Measurements from ENCODE around the gene CYTH1.
A peak's percentile ranks its signal among the peaks of the same experiment; 100 is the strongest.
"Not testable (repeated sequence)": the region's sequence is repeated elsewhere in the genome, so short reads cannot be mapped to it uniquely, and the experiment has no call there.

CYTH1 gene

DNA sequence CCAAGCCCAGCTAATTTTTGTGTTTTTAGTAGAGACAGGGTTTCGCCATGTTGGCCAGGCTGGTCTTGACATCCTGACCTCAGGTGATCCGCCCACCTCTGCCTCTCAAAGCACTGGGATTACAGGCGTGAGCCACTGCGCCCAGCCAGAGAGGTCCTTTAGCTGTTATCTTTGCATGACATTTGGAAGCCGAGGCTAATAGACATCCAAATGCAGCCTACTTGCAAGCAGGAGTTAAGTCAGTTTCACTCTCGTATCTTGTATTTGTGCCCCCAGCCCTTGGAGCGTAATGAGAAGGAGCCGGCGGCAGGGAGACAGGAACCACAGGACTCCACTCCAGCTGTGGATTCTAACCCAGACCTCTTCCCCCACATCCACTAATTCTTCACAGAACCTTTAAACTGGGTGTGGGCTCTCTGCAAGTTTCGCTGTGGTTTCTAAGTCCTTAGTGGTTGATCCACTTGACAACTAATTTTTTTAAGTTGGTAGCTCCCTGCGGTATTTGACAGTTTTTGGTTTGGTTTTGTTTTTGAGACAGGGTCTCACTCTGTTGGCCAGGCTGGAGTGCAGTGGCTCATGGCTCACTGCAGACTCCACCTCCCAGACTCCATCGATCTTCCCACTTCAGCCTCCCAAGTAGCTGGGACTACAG, 3.1 kb upstream of the CYTH1 start:
- DNase-seq = no peak

DNA sequence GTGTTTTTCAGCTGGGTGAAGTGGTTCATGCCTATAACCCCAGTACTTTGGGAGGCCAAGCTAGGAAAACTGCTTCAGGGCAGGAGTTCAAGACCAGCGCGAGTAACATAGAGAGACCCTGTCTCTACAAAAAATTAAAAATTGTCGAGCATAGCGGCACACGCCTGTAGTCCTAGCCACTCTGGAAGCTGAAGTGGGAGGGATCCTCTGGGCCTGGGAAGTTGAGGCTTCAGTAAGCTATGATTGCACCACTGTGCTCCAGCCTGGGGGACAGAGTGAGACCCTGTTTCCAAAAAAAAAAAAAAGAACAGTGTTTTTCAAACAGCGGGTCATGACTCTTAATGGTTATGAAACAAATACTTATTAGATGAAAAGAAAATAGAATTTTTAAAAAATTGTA, 2.3 kb upstream of the CYTH1 start:
- no peak for DNase-seq

DNA sequence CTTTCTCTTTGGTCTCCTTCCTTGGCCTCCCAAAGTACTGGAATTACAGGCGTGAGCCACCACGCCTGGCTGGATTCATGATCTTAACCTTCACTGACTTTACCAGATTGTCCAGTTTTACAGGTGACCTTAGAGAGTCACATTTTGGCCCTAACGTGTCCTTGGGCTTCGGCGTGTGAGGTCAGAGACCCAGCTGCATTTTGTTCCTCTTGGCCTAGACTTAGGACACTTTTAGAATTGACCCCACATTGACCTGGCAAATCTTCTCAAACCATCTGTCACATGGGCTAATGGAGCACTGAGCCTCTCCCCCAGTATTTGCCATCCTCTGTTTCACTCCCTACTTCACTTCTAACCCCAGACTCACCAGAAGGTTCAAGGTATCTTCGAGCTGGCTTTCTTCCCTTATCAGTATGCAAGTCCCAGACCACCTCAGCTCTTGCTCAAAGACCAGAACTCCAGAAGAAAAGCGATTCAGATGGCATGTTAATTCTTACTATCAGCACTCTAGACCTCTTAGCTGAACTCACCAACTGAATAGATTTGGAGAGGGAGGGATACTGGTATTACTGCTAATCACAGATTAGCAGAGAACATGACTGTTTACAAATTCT, 1.7 kb upstream of the CYTH1 start:
- no peak for DNase-seq

DNA sequence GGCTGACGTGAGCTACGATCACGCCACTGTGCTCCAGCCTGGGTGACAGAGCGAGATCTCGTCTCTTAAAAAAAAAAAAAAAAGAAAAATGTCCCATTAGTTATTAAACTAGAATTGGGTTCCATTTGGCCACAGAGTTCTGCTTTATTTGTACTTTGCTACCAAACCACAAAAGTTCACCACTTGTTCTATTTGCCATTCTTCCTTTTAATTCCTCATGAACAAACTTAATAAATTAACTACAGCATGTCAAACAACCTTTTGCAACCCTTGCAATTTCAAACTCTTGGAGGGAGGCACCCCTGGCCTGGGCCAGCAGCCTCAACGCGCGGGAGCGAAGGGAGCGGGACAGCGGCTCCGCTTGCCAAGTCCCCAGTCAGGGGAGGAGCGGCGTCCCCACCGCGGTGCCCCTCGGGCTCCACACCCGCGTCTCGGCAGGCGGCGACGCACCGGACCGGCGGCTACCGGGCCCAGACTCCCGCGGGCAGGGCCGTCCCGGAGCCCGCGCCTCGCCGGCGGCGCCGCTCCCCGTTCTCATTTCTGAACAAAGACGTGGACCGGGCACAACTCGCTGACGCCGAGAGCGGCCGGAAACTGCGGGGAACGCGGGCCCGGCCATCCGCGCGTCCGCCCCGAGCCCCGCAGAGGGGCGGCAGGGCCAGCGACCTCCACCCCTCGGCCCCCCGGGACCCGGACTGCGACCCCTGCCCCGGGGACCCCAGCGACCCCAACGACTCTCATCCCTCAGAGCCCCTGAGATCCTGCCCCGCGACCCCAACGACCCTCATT, 775 bp downstream of the CYTH1 start:
- peak; percentile 62 for DNase-seq

DNA sequence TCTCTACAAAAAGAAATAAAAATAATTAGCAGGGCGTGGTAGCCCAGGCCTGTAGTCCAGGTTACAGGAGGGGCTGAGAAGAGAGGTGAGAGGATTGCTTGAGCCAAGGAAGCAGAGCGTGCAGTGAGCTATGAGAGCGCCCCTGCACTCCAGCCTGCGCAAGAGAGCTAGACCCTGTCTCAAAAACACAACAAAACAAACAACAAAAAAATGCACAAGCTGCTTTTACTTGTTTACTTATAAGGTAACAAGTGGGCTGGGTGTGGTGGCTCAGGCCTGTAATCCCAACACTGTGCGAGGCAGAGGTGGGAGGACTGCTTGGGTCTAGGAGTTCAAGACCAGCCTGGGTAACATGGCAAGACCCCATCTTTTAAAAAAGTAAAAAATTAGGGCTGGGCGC, 1.7 kb downstream of the CYTH1 start:
- no peak for DNase-seq

DNA sequence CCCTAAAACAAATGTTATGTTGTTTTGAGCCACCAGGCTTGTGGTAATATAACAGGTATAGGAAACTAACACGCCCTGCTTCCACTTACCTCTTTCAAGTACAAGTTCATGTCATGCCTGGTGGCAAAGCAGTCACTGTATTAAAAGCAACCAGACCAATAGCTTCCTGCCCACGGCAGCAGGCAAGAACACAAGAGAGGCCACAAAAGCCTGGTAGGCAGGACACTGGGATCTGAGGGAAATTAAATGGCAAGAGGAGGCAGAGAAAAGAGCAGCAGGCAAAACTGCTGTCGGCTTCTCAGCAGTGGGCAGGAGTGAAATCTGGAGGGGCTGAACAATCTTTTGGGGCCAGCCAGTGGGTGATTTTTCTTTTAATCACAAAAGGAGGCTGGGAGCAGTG, 2.2 kb downstream of the CYTH1 start:
- peak; percentile 68 for DNase-seq

DNA sequence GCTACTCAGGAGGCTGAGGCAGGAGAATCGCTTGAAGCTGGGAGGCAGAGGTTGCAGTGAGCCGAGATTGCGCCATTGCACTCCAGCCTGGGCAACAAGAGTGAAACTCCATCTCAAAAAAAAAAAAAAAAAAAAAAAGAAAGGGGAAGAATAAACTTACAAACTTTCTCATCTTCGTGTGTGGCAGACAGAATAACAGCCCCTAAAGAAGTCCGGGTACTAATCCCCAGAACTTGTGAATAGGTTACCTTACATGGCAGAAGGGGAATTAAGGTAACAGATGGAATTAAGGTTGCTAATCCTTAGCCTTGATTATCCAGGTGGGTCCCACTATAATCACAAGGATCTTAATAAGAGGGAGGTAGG, 2.8 kb downstream of the CYTH1 start:
- not testable (repeated sequence) for DNase-seq

DNA sequence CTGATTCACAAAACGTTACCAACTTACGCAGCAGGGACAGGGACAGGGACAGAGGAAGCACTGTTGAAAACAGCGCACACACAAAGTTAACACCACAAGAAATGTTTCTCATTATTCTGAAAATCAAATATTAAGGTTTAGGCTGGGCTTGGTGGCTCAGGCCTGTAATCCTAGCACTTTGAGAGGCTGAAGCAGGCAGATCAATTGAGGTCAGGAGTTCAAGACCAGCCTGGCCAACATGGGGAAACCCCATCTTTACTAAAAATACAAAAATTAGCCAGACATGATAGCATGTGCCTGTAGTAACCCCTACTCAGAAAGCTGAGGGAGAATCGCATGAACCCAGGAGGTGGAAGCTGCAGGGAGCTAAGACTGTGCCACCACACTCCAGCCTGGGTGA, 4.2 kb downstream of the CYTH1 start:
- DNase-seq = no peak

DNA sequence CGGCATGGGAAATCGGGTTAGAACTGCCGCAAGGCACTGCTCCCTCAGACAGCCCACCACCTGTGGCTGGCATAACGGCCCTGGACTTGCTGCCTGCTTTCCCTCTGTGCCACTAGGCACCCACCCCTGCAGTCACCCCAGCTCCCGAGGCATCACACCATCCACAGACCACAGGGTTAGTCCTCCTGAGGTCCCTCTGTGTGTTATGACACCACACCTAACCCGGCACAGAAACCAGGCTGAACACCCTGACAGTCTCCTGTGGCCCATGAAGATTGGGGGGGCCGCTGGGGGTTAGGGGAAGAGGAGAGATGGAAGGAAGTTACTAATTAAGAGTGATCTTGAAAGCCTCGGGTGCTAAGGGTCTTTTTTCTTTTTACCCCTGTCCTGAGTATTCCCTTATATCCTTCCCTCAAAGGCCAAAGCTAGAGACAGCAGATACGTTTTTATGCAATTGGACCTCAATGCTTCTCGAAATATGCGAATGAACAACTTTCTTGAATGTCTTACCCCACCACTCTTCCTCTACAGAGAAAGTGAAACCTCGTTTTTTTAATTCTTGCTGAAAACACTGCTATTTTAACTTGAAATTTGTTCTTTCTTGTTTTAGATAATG, 7.0 kb downstream of the CYTH1 start:
- no peak for DNase-seq

DNA sequence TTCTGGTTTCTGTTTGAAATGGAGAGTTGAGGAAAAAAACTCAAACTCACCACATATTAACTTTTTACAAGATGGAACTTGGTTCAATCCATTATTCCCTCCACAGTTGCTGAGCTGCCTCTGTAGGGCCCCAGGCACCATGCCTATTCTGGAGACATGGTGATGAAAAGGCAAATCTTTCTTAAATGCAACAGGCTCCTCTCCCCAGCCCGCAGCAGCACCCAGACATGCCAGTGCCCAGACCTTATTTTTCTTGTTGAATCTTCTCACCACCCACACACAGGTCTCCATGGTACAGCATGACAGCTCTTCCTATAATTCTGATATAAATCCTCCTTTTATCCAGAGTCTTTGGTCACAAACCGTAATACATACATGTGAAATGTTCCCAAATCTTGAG, 7.6 kb downstream of the CYTH1 start:
- DNase-seq = no peak

DNA sequence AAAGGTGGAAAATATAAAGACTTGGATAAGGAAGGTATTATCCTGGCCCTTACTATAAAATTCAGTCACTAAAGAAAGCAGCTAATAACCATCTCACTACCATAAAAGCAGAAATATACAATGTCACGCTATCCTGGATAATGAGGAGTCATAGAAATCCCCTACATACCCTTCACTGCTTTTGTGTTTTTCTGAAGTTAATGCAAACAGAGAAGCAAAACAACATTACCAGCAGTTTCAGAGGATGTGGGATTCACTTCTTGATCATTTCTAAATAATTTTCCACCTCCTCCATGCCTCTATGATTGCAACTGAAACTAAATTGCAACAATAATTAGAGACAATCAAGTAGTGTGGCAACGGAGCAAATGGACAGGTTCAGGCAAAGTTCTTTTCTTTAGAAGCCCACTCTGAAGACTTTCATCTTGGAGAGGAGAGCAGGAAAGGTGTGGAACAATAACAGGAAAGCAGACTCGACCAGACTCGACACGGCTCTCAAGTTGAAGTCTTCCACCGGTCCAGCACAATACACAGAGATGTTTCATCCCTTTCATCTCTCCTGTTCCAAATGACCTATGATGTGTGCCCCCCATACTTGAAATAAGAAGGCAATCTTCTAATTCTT, 10.2 kb downstream of the CYTH1 start:
- DNase-seq = no peak

DNA sequence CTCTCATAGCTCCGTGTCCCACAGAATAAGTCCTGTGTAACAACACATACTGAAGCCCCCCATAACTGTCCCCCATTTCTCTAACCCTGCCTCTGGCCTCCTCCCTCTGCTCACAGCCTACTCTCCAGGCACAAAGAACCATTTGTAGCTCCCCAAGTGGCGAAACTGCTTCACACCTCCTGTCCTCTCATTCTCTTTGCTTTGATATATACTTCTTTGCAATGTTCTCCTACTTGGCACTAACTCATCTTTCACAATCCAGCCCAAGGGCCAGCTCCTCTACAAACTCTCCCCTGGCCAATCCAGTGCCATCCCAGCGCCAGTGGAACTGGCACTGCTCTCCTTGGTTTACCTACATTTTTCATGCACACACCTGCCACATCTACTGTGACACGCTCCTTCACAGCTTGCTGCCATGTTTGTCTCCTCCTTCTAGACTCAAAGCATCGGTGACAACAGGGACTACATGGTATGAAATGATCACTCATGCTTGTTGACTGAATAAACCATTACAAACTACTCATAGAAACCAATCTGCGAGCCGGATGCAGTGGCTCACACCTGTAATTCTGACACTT, 12.8 kb downstream of the CYTH1 start:
- no peak for DNase-seq

DNA sequence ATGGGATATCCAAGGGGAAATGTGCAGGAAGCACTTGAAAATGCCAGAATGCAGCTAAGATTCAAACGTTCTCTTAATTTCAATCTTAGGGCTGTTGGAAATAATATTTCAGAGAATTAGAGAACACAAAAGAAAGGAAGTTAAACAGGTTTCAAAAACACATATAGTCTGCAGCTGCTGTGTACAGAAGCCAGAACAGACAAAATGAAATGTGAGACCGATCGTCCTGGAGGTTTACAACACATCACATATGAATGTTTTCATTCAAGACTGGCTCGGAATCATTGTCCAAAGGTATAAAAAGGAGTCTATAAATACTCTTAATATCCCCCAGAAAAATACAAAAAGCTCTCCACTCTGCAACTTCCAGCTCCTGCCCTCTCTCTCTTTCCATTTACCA, 14.3 kb downstream of the CYTH1 start:
- DNase-seq = no peak

DNA sequence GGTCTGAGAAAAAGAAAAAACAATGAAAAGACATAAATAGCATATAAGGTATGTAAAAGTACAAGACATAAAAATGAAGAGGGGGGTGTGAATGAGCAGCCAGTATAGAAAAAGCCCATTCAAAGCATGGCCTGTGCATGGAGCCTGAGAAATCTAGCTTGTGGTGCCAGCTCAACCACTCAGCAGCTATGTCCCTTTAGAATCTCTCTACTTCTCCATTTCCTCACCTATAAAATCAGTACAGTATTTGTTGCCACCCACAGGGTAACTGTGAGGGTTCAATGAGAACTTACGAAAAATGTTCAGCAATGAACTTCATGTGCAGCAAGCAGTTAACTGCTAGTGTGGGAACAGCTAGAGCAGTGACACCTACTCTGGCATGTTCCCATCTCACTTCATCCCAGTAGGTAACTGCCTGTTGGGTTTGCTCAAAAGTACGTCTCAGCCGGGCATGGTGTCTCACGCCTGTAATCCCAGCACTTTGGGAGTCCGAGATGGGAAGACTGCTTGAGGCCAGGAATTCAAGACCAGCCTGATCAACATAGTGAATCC, 15.3 kb downstream of the CYTH1 start:
- DNase-seq = no peak

DNA sequence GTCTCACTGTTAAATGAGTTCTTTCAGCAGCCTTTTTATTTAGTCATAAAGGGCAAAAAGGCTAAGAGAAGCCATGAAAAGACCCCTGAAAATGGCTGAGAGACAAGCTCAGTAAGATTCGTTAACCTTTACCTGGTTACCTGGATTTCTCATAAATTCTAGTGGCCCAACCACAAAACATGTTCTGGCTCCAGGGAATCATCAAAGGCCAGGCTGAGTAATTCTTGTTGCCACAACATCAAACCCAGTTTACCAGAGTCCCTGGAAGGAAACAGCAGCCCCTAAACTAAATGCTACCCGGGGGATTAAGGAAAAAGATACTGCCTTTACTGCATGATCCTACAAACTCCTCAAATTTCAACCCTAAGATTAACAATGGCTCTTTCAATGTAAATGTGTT, 15.8 kb downstream of the CYTH1 start:
- DNase-seq = no peak

DNA sequence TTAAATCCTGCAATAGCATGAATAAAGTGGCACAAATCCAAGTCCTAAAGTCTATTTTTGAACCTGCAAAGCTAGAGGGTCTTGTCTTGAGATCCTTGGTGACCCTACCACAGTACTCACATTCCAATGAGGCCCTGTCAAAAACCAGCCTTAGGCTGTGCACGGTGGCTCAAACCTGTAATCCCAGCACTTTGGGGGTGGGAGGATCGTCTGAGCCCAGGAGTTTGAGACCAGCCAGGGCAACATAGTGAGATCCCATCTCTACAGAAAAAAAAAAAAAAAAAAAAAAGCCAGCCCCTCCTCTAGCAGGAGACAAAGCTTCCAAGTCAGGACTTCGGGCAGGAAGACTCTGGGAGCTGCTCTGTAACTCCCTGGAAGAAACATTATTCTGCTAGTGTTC, 16.3 kb downstream of the CYTH1 start:
- DNase-seq = no peak

DNA sequence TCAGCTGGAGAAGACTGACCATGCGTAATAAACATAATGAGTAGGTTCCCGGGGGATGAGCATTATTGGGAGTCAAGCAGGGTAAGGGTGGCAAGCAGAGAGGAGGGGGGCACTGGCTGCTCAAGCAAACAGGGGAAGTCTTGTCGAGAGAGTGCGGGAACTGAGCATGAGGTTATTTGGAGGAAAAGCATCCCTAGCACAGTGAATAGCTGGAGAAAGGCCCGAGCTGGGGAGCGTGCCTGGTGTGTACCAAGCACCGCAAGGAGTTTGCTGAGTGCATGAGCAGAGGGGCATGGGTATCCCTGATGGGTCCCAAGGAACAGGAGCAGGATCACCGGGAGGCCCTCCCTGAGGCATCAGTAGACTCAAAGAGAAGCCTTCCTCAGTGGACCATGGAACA, 17.2 kb downstream of the CYTH1 start:
- no peak for DNase-seq

DNA sequence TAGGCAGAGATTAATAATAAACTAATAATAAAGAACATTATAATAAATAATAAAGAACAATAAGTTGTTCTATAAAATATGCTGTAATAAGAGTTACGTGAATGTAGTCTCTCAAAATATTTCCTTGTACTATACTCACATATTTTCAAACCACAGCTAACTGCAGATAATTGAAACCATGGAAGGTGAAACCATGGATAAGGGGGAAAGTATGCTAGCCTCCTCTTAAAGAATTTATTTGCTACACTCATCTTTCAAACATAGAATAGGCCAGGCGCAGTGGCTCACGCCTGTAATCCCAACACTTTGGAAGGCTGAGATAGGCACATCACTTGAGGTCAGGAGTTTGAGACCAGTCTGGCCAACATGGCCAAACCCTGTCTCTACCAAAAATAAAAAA, 18.5 kb downstream of the CYTH1 start:
- no peak for DNase-seq

DNA sequence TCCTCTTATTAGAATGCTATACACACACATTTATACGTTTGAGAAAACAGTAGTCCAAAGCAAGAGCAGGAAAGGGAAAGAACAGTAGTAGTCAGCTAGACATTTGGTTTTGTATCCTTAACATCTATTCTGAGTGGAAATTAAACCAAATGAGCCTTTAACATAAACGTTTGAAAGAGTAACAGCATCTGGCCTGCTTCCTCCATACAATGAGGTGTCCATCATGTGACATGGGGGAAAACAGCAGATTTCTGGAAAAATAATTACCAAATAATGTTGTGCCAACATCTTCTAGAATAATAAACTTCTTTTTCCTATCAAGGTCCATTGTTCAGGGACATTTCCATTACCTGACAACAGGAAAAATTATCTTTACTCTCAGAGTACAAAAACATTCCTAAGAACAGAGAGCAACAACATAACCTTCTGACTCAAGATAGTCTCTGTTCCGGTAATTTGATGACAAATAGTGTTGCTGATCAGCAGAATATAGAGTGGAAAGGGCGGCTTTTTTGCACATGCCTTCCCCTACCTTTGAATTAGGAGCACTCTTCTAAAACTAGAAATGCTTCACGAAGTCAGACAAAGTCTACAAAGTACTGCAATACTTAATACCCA, 20.2 kb downstream of the CYTH1 start:
- DNase-seq = no peak

DNA sequence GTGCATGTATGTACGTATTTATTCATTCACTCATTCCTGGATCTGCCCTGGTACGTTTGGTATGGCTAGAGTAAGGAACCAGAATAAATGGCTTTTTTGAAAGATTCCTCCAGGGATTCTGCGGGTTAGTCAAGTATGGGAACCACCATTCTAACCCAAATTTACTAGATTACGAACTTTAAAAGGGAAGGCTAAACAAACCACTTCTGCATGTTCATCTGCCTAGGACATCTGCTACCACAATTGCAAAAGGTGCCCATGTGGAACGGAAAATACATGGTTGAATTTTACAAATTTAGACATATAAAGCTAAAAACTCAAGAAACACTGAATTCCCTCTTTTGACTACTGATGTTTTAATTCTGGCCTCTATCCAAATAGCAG, 22.1 kb downstream of the CYTH1 start:
- DNase-seq = no peak

DNA sequence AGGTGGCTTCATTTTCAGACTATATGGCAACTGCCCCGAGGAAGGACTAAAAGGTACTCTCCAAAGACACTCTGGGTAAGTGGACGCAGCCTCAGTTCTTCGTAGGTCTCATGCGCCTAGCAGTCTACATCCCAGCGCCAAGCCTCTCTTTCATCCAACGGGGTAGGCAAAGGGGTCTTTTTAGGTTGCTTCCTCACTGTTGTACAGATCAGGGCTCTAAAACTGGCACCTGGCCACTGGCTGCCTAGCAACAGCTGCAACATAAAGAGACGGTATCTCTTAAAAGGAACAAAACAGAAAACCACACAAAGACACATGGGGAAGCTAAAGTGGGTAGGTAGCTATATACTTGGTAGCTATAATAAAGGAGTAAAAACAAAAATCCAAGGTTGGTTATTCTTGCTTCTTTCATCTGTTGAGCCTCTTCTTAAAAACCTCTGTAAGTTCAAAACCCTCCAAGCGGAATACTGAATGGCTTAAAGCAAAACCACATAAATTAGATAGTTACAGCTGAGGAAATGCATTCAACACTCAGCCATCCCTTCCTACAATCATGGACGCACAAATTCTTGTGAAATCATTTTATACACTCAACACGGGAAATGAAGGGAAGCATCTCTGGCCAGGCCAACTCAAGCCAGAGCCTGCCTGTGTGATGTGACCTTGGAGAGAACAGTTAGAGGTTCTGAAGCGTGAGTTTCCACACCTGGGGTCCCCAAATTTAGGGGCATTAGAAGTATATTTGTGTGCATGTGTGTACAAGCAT, 22.7 kb downstream of the CYTH1 start:
- peak; percentile 46 for DNase-seq

Data from DMS53 (cell line).